Measurements from ENCODE around the gene ZNF689. TPM values are rescaled to one million over a fixed set of nuclear protein-coding genes. Genes with fewer than 3 reads are reported as not detected.

The ZNF689 gene
- total and polyA plus RNA-seq, 2 of the 13 experiments (the other 11 are each of a cell fraction or from before 2014, with no cell fraction given) = 9.7 to 19.5 TPM

DNA sequence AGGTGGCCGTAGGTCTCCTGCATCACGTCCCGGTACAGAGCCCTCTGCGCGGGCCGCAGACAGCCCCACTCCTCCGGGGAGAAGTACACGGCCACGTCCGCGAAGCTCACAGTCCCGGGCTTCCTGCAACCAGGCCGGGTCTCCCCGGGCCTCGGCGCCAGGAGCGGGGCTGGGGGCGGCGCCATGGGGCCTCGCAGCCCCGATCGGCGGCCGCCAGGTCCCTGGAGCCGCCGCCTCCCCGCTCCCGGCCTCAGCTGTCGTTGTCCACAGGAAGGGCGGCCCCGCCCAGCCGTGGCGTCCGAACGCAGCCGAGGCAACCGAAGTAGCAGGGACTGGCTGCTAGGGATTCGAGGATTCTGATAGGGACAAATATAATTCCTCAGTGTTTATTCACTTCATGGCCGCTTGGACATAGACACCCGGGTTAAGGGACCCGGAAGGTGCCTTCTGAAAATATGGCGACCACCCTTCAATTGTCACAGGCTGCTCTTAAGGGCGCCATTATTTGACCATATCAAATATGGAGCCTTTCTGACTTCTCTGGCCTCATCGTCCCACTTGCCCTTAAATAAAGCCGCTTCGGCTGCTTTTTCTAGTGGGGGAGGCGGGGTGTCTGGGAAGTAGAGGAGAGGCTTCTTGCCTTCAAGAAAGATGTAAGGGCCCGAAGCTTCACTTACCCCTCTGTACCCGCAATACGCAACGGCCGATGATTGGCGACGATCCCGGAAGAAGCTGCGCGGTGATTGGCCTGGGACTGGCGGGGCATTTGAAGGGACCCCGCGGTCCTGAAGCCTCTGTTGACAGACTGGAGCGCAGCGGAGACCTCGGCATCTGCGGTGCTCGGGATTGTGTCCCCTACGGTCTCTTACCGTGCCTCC, 38.5 kb downstream of the ZNF689 start, which contains the start of gene ZNF688 (continued):
- TF ChIP-seq FOSL2 (CRISPR knock-in tag; IDR thresholded peaks at IDR 0.05) (peak; percentile 19), FOXO4 (CRISPR knock-in tag; conservative IDR thresholded peaks at IDR 0.05) (no peak), ZNF558 (CRISPR knock-in tag; IDR thresholded peaks at IDR 0.05; ENCODE audit: borderline replicate concordance) (no peak; the same call in none of the 2 replicates), ZNF775 (CRISPR knock-in tag; IDR thresholded peaks at IDR 0.05; ENCODE audit: borderline replicate concordance) (0 out of 2 replicates have a peak, but pooled peaks have one; percentile 49), ZFYVE20 (CRISPR knock-in tag; IDR thresholded peaks at IDR 0.05; ENCODE audit: borderline replicate concordance, low read depth) (no peak), HHEX (CRISPR knock-in tag; IDR thresholded peaks at IDR 0.05) (no peak), ZFP1 (CRISPR knock-in tag; IDR thresholded peaks at IDR 0.05) (peak; percentile 52; the same call in 1 of the 2 replicates), ZNF367 (CRISPR knock-in tag; IDR thresholded peaks at IDR 0.05; ENCODE audit: borderline replicate concordance) (no peak), KLF6 (CRISPR knock-in tag; IDR thresholded peaks at IDR 0.05) (0 out of 2 replicates have a peak, but pooled peaks have one; percentile 20), ZFP90 (CRISPR knock-in tag; IDR thresholded peaks at IDR 0.05; ENCODE audit: borderline replicate concordance) (0 out of 2 replicates have a peak, but pooled peaks have one; percentile 61), NCOA1 (CRISPR knock-in tag; IDR thresholded peaks at IDR 0.05) (no peak), KLF16 (CRISPR knock-in tag; IDR thresholded peaks at IDR 0.05) (peak in 1 of 2 experiments; percentile 68; a peak in 2 of 4 replicates), ZNF770 (CRISPR knock-in tag; IDR thresholded peaks at IDR 0.05) (peak; percentile 29), GABPA (IDR thresholded peaks at IDR 0.05; ENCODE audit: low read depth, low read length) (no peak), GABPA (CRISPR knock-in tag; IDR thresholded peaks at IDR 0.05; ENCODE audit: low read depth) (peak; percentile 70), ZNF569 (CRISPR knock-in tag; IDR thresholded peaks at IDR 0.05; ENCODE audit: borderline replicate concordance) (no peak), ZSCAN21 (CRISPR knock-in tag; IDR thresholded peaks at IDR 0.05; ENCODE audit: borderline replicate concordance) (no peak; the same call in 1 of the 2 replicates), ZNF878 (CRISPR knock-in tag; IDR thresholded peaks at IDR 0.05) (peak; percentile 81; the same call in 1 of the 2 replicates), ZNF83 (CRISPR knock-in tag; IDR thresholded peaks at IDR 0.05; ENCODE audit: borderline replicate concordance) (no peak), AKAP8 (CRISPR knock-in tag; IDR thresholded peaks at IDR 0.05) (peak; percentile 47; the same call in 1 of the 2 replicates), SCMH1 (CRISPR knock-in tag; IDR thresholded peaks at IDR 0.05; ENCODE audit: borderline replicate concordance) (no peak), ZBTB14 (CRISPR knock-in tag; IDR thresholded peaks at IDR 0.05) (no peak), ZNF709 (CRISPR knock-in tag; IDR thresholded peaks at IDR 0.05) (peak; percentile 66; the same call in 1 of the 2 replicates), ZNF225 (CRISPR knock-in tag; IDR thresholded peaks at IDR 0.05) (0 out of 2 replicates have a peak, but pooled peaks have one; percentile 37), ZNF383 (CRISPR knock-in tag; IDR thresholded peaks at IDR 0.05; ENCODE audit: borderline replicate concordance) (no peak), NCOA5 (CRISPR knock-in tag; IDR thresholded peaks at IDR 0.05) (no peak)

Data from HepG2 (cell line).